ENCODE data around the gene AOAH.

DNA sequence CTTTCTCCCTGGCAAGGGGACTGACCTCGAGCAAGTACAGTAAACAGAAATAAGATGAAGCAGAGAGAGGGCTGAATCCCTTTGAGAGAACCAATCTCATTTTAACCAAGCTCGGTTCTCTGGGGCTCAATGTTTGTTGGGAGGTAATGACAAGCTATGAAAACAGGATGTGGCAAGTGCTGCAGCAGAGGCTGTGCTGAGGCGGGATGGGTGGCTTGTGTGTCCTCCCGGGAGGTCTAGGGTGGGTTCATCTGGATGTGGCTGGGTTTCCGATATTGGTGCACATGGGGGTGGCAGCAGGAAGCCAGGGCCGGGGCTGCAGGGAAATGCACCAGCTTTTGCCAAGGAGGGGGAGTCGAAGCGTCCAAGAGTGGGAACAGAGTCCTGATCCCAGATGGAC lies 84.5 kb downstream of the AOAH start:
- no peak for TF ChIP-seq POLR2A (IDR thresholded peaks at IDR 0.05)
- TF ChIP-seq CTCF (IDR thresholded peaks at IDR 0.05) = no peak

Measured in adrenal gland (tissue), 5 donors.